ENCODE data around the gene ADM. TPM values are rescaled to one million over a fixed set of nuclear protein-coding genes. Genes with fewer than 3 reads are reported as not detected.

The ADM gene
- total RNA-seq, 2 donors from 2014 or later: 36.5 to 52.2 TPM

GRCh38 chr11:10351435-10351764 is 46.5 kb downstream of the ADM start:
- intact Hi-C loops (cut with DNase I): no loop called here
- no peak for DNase-seq (ENCODE audit: low spot score)

- intact Hi-C loops (cut with DNase I): no loop called here
- DNase-seq (ENCODE audit: low spot score): no peak
Measured at GRCh38 chr11:10351765-10352641, 47.1 kb downstream of the ADM start.

GRCh38 chr11:10352921-10353550 is 48.2 kb downstream of the ADM start:
- DNase-seq (ENCODE audit: low spot score): no peak
- intact Hi-C loops (cut with DNase I): no loop called here

GRCh38 chr11:10354389-10354788 is 49.5 kb downstream of the ADM start:
- no peak for DNase-seq (ENCODE audit: low spot score)
- intact Hi-C loops (cut with DNase I): no loop called here

- no peak for DNase-seq (ENCODE audit: low spot score)
- intact Hi-C loops (cut with DNase I): no loop called here
Measured at GRCh38 chr11:10355257-10355661, 50.4 kb downstream of the ADM start.

- no peak for DNase-seq (ENCODE audit: low spot score)
- intact Hi-C loops (cut with DNase I): no loop called here
Measured at GRCh38 chr11:10356161-10356560, 51.3 kb downstream of the ADM start.

Other genes starting within 250 kb of the ADM start
- gene SBF2, start 10.9 kb upstream of the ADM start, total RNA-seq: 10 to 100 TPM; 53.4 to 58.9 TPM
- gene AMPD3, start 150.2 kb downstream of the ADM start, total RNA-seq: 1 to 10 TPM; 6.5 to 6.9 TPM
- 10 to 100 TPM; 24.7 to 25.3 TPM for gene RNF141, start 236.1 kb downstream of the ADM start, total RNA-seq

All from posterior vena cava (tissue), 2 donors.